Mucosa of descending colon (tissue), 3 donors: Measurements from ENCODE around the gene KRT1. TPM values are rescaled to one million over a fixed set of nuclear protein-coding genes. Genes with fewer than 3 reads are reported as not detected.

Experiments
- ATAC-seq: fragments of 200-7000 bp; cut with Tn5 transposase; one replicate; pipeline ENCODE4 v1.9.1; 2020; ENCODE audit warnings: mild to moderate bottlenecking, moderate library complexity
- DNase-seq, 3 donors: peaks; one replicate each; pipeline ENCODE4 v3.0.0-alpha.2; 2020
- H3K36me3 ChIP-seq: fragments of 200-600 bp; one replicate; pipeline ENCODE4 v1.8.0; 2021; ENCODE audit warnings: low read depth, mild to moderate bottlenecking
- H3K4me1 ChIP-seq: fragments of 200-600 bp; one replicate; pipeline ENCODE4 v1.8.0; 2021; ENCODE audit warnings: low read depth, mild to moderate bottlenecking
- H3K4me3 ChIP-seq: fragments of 200-600 bp; one replicate; pipeline ENCODE4 v1.8.0; 2021; ENCODE audit warnings: mild to moderate bottlenecking
- H3K9me3 ChIP-seq: fragments of 200-600 bp; one replicate; pipeline ENCODE4 v1.8.0; 2021; ENCODE audit warnings: mild to moderate bottlenecking
- intact Hi-C, 2 donors: fragments of 100-400 bp; cut with DNase I in 1 of 2; cut with micrococcal nuclease in 1 of 2; formaldehyde crosslinking; loops; one replicate each; pipeline versions ENCODE4 v1.11.0 to v1.11.1; 2022; cut with DNase I, micrococcal nuclease
- total RNA-seq, 3 donors: library from RNA; stranded (reverse); fragmentation: NEBNext Ultra II Directional in 2 of 3; extraction: Animal tissue kit (Norgen Biotek cat#: 25700) in 2 of 3; gene quantifications; one replicate each; pipeline versions ENCODE4 v1.2.1 to v1.2.4, GENCODE V29; 2021 to 2023
- TF ChIP-seq, protein P1 (sequence below): fragments of 200-600 bp; IDR thresholded peaks from one replicate; pipeline ENCODE4 v1.8.0; 2022; ENCODE audit warnings: antibody characterized with exemption, mild to moderate bottlenecking
- donor health status: DM: no; HTN: no; CAD: no; lungs with moderate emphysema.
- donor health status: DM: no; HTN: no; CAD: no.
- donor health status: DM: no; HTN: yes; CAD: no.

The KRT1 gene
- total RNA-seq, 3 donors from 2014 or later = 0.35 to 0.89 (median 0.38) TPM

DNA sequence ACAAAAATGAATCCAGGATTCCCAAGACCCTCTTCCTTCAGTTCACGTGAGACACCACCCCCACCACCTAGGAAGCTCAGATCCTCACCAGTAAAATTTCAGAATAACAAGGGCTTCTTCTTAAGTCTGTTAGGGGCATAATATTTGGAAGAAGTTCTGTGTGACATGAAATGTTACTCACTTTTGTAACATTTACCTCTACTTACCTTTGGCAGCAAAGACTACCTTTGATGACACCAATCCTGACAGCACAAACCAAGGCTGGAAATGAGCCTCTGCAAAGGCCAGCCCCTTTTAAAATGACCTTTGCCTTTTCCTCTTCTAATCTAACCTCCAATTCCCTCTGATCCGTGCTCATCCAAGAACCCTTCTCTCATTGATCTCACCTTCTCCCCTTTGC lies 42.5 kb upstream of the KRT1 start:
- Histone ChIP-seq H3K4me3 (no peak overlapping the region), H3K4me1 (no peaks in the 10 kb centered on the region), H3K9me3 (no peaks in the 10 kb centered on the region), H3K36me3 (no peaks in the 10 kb centered on the region)
- DNase-seq (no peak), ATAC-seq (no peak)
- TF ChIP-seq, protein P1, sequence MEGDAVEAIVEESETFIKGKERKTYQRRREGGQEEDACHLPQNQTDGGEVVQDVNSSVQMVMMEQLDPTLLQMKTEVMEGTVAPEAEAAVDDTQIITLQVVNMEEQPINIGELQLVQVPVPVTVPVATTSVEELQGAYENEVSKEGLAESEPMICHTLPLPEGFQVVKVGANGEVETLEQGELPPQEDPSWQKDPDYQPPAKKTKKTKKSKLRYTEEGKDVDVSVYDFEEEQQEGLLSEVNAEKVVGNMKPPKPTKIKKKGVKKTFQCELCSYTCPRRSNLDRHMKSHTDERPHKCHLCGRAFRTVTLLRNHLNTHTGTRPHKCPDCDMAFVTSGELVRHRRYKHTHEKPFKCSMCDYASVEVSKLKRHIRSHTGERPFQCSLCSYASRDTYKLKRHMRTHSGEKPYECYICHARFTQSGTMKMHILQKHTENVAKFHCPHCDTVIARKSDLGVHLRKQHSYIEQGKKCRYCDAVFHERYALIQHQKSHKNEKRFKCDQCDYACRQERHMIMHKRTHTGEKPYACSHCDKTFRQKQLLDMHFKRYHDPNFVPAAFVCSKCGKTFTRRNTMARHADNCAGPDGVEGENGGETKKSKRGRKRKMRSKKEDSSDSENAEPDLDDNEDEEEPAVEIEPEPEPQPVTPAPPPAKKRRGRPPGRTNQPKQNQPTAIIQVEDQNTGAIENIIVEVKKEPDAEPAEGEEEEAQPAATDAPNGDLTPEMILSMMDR = no peak
- intact Hi-C loops = no loop called here

DNA sequence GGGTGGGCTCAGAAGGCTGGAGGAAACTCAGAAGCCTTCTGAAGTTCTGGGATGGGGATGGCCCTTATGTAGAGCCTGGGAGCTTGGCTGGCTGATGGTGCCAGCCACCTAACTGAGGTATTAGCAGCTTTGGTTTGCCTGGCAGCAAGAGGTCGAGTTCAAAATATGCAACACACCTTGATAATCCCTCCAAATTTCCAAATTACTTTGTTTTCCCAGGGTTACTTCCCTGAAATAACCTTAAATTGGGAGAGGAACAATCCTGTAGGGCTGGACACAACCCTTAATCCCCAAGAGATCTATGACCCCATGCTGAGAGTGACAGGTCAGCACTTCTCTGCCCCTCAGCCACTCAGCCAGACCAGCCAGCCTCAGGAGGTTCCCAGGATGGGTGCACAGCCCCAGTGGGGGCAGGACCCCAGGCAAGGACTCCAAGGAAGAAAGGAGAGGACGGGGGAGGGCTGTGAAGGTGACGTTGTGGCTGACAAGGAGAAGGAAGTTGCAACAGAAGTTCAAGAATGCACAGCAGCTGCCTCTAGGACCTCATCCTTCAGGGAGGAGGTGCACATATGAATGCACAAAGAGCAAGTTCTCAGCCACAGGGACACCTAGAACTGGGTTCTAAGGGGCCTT lies 41.7 kb upstream of the KRT1 start:
- Histone ChIP-seq H3K36me3 (no peaks in the 10 kb centered on the region), H3K4me3 (no peak overlapping the region), H3K9me3 (no peaks in the 10 kb centered on the region), H3K4me1 (no peaks in the 10 kb centered on the region)
- TF ChIP-seq, protein P1 = no peak
- ATAC-seq = no peak
- no peak for DNase-seq
- intact Hi-C loops = no loop called here

DNA sequence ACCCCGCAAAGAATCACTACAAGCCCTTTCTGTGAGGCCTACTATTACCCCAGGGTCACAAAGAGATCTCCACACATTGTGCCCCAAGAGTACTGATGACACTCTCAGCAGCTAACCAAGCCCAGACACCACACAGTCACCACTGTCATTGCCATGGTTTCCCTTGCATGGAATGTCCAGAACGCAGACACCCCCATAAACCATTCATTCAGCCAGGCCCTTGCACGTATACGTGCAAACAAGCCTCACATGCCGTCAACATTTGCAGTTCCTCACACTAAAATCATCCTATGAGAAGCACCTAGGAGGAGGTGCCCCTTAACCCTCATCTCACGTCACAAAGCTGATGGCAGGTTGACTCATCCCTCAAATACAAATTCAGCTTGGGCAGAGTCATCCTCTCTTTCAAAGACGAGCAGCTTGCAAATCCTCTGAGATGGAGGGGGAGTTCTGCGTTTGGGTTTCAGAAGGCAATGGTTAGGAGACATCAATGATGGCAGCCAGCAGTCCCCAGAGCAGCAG lies 40.2 kb upstream of the KRT1 start:
- H3K4me1 ChIP-seq = no peaks in the 10 kb centered on the region
- no peak for DNase-seq
- no peak overlapping the region for H3K4me3 ChIP-seq
- intact Hi-C loops = no loop called here
- H3K9me3 ChIP-seq = no peaks in the 10 kb centered on the region
- no peak for ATAC-seq
- TF ChIP-seq, protein P1 = no peak
- no peaks in the 10 kb centered on the region for H3K36me3 ChIP-seq

DNA sequence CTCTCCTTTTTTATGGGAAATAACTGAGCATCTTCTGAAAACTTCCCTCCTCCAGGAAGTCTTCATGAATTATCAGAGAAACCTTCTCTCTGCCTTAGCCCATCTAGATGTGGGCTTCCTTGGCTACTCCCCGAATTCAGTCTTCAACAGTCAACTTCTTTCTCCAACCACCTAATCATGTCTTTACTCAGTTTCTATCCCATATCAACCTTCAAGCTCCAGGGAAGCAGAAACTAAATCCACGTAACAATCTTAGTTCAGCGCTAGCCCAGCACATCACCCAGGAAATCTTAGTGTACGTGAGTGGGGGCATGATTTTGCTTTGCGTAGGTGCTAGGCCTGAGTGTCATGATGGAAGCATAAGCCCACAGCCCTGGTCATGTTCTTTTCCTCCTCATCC lies 35.9 kb upstream of the KRT1 start:
- no peak overlapping the region for H3K4me3 ChIP-seq
- intact Hi-C loops = no loop called here
- ATAC-seq = no peak
- no peak for DNase-seq
- no peaks in the 10 kb centered on the region for H3K4me1 ChIP-seq
- H3K36me3 ChIP-seq = no peaks in the 10 kb centered on the region
- H3K9me3 ChIP-seq = no peaks in the 10 kb centered on the region
- TF ChIP-seq, protein P1 = no peak

DNA sequence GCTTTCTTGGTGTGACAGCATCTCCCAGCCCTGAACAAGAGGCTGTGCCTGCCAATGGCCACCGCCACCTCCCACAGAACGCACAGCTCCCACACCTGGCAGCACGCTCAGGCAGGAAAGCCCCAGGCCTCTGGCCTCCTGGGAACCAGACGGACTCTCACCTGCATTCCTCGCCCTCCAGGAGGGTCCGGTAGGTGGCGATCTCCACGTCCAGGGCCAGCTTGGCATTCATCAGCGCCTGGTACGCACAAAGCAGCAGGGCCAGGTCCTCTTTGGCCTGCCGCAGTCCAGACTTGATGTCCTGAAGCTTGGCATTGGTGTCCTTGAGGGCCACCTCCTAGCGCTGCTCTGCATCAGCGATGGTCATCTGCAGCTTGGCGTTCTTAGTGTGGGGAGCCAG lies 35.2 kb upstream of the KRT1 start:
- no peaks in the 10 kb centered on the region for H3K36me3 ChIP-seq
- ATAC-seq = peak; percentile 67
- intact Hi-C loops = no loop called here
- TF ChIP-seq, protein P1 = no peak
- no peaks in the 10 kb centered on the region for H3K4me1 ChIP-seq
- H3K4me3 ChIP-seq = no peak overlapping the region
- peak in 2 of 3 donors; percentile 43 to 53 for DNase-seq
- H3K9me3 ChIP-seq = no peaks in the 10 kb centered on the region
